ENCODE measurements around the gene HDDC3.
A peak's percentile ranks its signal among the peaks of the same experiment; 100 is the strongest.
"Not testable (repeated sequence)": the region's sequence is repeated elsewhere in the genome, so short reads cannot be mapped to it uniquely, and the experiment has no call there.

Gene HDDC3

GRCh38 chr15:90910441-90911301, 21.7 kb downstream of the HDDC3 start:
- H3K4me3 ChIP-seq (ENCODE audit: low read depth, low read length) = no peak overlapping the region

DNA sequence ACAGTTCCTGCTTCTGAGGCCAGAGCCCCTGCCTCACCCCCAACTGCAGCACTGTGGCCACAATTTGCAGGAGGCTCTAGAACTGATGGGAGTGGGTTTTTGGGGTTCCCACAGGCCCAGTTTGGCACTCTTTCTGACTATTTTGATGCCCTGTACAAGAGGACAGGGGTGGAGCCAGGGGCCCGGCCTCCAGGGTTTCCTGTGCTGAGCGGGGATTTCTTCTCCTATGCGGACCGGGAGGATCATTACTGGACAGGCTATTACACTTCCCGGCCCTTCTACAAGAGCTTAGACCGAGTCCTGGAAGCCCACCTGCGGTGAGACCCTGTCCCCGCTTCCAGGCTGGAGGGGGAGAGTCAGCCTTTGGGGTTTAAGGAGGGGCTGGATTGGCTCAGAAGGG, 22.4 kb downstream of the HDDC3 start:
- H3K4me3 ChIP-seq (ENCODE audit: low read depth, low read length) = no peak overlapping the region

DNA sequence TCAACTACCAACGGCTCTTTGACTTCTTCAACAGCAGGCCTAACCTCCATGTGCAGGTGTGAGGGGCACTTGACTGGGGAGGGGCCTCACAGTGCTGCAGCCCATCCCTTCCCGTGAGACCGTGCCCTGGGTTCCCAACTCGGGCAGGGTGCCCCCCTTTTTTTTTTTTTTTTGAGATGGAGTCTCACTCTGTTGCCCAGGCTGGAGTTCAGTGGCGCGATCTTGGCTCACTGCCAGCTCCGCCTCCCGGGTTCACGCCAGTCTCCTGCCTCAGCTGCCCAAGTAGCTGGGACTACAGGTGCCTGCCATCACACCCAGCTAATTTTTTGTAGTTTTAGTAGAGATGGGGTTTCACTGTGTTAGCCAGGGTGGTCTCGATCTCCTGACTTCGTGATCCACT, 22.9 kb downstream of the HDDC3 start:
- H3K4me3 ChIP-seq (ENCODE audit: low read depth, low read length) = not testable (repeated sequence)

DNA sequence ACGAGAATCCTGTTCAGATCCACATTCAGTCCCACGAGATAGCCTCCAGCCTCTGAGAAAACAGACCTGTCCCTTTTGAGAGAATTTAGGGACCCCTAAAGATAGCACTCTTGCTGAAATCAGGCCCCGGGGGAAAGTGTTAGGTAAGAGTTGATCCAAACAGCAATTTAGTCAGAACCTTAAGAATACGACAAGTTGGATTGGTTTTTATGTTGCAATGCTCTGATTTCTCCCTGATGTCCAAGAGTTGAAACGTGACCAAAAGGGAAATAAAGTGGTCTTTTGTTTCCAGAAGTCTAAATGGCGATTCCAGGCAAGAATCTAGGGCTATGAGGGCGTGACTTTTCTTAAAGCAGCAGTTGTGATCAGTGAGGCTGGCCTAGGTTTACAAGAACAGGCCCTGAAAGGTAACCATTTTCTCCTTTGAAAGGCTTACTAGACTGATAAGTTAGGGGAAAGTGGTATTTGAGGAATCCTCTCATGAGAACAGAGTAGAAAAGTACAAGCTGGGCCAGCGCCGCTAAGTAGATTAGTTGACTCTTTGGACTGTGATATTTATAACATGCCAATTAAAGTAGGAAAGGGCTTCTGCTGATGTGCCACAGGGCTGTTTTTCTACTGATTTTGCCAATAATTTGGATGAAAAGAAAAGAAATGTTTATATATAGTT, 24.4 kb downstream of the HDDC3 start:
- no peak overlapping the region for H3K4me3 ChIP-seq (ENCODE audit: low read depth, low read length)

GRCh38 chr15:90907051-90907660, 25.2 kb downstream of the HDDC3 start:
- no peak overlapping the region for H3K4me3 ChIP-seq (ENCODE audit: low read depth, low read length)

DNA sequence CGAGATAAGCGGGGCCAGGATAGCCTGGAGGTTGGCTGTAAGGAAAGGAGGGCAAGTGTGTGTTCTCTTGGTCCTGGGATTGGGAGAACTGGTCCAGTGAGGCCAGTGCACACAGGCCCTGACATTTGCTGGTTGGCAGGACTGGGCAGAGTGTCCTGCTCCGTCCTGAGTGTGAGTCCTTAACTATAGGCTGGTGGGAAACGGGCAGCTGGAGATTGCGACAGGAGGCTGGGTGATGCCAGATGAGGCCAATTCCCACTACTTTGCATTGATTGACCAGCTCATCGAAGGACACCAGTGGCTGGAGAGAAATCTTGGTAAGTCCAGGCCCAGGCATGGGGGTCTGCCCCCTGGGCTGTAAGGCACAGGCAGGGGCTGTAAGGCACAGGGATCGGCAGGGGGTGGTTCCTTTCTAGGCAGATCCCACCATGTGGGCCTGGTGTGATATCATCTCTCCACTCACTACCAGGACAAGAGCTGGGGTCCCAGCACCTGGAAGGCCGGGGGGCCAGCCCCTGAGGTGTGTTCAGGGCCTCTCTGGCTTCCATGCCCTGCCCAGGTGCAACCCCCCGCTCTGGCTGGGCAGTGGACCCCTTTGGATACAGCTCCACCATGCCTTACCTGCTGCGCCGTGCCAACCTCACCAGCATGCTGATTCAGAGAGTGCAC, 26.0 kb downstream of the HDDC3 start:
- no peak overlapping the region for H3K4me3 ChIP-seq (ENCODE audit: low read depth, low read length)

DNA sequence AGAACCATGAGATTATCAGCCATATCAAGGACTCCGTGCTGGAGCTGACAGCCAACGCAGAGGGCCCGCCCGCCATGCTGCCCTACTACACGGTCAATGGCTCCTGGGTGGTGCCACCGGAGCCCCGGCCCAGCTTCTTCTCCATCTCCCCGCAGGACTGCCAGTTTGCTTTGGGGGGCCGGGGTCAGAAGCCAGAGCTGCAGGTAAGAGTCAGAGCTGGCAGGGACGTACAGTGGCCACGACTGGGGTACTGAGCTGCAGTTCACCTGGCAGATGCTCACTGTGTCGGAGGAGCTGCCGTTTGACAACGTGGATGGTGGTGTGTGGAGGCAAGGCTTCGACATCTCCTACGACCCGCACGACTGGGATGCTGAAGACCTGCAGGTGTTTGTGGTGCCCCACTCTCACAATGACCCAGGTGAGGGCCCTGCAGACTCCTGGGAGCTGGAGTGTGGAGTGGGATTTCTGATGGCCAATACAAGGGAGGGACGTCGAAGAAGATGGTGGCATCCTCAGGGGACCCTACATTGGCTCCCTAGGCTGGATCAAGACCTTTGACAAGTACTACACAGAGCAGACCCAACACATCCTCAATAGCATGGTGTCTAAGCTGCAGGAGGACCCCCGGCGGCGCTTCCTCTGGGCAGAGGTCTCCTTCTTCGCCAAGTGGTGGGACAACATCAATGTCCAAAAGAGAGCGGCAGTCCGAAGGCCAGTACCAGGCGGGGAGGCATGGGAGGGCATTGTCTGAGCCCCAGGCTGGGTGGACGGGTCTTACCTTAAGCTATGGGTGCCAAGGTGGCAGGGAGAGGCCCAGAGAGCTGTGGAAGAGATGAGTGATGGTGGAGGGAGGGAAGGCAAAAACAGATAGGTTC, 26.8 kb downstream of the HDDC3 start:
- no peak overlapping the region for H3K4me3 ChIP-seq (ENCODE audit: low read depth, low read length)

GRCh38 chr15:90904746-90905145, 27.6 kb downstream of the HDDC3 start:
- no peak overlapping the region for H3K4me3 ChIP-seq (ENCODE audit: low read depth, low read length)

- H3K4me3 ChIP-seq (ENCODE audit: low read depth, low read length) = no peak overlapping the region
Measured at GRCh38 chr15:90903733-90904536, 28.4 kb downstream of the HDDC3 start.

DNA sequence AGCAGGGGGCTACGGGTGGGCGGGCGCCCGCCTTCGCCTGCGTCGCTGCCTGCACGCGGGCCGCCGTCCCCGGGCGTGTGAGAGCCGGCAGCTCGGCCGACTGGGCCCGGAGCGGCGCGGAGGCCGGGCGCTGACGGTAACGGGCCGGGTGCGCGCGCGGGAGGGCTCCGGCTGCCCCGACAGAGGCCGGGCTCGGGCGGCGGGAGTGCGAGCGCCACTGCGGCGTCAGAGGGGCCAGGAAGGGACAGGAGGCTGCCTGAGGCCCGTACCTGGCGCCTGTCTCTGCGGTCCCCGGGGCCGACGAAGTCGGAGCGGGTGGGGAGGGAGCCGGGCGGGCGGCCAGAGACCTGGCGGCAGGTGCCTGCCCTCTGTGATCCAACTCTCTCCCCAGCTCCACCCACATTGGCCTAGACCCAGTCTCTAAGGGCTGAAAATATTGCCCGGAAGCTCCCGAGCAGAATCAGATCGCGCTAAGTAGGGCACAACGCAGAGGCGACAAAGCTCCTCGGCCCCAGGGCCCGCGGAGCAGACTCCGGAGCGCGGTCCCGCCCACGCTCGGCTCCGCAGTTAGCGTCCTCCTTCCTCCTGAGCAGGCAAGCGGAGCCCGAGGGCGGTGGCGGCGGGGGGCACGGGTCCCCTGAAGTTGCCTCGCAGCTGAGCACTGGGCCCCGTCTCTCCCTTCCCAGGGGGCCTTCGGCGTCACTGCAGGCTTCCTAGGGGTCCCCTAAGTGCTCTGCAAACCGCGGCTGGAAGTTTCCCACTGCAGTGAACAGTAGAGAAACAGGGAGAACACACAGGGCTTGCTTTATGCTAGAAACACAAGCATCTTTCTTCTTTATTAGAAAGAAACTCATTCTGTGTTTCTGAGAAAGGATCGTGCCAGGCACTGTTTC, 29.3 kb downstream of the HDDC3 start, which contains the start of gene MAN2A2:
MAN2A2 (plus strand) TSS at position 463 of the 893 bp plus-strand sequence. CDS start 906 bp downstream, outside the sequence.
- peak within 1 kb of the TSS; percentile 65 for H3K4me3 ChIP-seq (ENCODE audit: low read depth, low read length)

DNA sequence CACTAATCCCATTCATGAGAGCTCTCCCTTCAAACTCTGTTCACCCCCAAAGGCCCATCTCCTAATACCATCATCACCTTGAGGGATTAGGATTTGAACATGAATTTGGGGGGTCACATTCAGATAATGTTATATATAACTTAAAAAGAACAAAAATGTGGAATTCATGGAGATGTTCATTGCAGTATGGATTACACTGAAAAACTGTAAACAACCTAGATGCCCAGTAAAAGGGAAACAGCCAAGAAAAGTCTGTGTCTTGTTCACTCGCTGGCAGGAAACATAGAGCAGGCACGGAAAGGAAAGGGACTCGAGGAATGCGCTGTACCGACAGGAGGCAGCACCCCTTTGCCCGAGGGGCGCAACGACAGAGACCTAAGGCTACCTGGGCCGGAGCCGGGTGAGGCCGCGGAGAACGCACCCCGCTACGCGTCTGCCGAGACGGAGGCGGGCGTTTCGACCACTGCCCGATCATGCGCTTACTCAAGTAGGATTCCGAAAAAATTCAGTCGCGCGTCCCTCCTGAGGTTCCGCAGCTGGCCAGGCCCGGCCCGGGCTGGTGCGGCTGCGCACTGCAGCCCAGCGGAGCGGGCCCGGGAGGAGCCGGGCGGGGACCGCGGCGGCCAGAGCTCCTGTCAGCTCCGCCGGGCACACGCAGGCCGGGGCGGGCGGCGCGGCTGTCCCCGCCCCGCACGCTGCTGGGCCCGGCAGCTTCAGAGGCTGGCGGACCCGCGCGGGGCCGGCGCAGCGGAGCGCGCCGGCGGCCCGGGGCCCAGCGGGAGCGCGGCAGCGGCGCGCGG, 30.1 kb downstream of the HDDC3 start:
- peak overlapping the region; percentile 65 for H3K4me3 ChIP-seq (ENCODE audit: low read depth, low read length)

DNA sequence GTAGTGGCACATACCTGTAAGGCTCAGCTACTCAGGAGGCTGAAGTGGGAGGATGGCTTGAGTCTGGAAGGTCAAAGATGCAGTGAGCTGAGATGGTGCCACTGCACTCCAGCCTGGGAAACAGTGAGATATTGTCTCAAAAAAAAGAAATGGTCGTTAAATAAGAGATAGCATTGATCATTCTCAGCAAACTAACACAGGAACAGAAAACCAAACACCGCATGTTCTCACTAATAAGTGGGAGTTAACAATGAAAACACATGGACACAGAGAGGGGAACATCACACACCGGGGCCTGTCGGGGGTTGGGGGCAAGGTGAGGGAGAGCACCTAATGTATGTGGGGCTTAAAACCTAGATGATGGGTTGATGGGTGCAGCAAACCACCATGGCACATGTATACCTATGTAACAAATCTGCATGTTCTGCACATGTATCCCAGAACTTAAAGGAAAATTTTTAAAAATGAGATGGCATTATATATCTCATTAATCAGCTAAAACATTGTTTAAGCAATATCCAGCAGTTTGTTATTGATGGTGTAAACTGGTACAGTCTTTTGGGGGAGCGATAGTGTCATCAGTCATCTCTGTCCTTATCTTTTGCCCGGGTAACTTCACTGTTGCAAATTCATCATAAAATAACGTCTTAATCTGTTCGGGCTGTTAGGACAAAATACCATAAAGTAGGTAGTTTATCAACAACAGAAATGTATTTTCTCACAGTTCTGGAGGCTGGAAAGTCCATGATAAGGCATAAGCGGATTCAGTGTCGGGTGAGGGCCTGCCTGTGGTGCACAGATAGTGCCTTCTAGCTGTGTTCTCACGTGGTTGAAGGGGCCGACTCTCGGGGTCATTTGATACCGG, 30.9 kb downstream of the HDDC3 start:
- peak overlapping the region; percentile 65 for H3K4me3 ChIP-seq (ENCODE audit: low read depth, low read length)

DNA sequence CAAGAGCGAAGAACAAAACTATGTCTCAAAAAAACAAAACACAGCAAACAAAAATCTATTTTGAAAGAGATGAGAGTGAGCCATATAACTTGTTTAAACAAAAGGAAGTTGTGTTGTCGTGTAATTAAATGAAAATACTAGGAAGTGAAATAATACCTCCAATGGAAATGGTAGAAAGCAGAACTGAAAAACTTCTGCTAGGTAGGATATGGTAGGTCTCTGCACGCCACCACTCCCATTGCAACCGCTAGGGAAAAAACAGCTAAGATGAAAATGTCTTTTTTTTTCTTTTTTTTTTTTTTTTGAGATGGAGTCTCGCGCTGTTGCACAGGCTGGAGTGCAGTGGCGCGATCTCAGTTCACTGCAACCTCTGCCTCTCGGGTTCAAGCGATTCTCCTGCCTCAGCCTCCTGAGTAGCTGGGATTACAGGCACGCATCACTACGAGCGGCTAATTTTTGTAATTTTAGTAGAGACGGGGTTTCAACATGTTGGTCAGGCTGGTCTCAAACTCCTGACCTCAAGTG, 35.2 kb downstream of the HDDC3 start:
- not testable (repeated sequence) for H3K4me3 ChIP-seq (ENCODE audit: low read depth, low read length)

DNA sequence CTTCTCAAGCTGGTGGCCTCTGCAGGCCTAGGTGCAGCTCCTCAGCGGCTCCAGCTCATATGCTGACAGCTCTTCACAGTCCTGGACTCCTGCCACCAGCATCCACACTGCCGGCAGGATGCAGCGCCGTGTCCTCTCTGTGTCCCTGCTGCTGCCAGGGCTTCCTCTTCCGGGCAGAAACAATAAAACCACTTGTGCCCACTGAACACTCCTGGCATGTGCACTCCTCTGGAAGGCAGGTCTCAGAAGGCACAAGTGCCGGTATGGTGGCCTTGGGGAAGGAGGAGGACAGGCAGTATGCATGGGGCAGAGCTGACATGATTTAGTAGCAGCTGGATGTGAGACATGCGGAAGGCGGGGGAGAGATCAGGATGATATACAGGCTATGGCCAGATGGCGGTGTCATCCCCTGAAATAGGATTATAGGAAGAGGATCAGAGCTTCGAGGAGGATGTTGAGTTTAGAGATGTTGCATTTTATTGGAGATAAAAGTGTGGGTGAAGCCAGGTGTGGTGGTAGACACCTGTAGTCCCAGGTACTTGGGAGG, 36.7 kb downstream of the HDDC3 start:
- H3K4me3 ChIP-seq (ENCODE audit: low read depth, low read length) = no peak overlapping the region

- H3K4me3 ChIP-seq (ENCODE audit: low read depth, low read length) = no peak overlapping the region
Measured at GRCh38 chr15:90893175-90894090, 38.9 kb downstream of the HDDC3 start.
